Measurements from ENCODE around the gene BBC3. TPM values are rescaled to one million over a fixed set of nuclear protein-coding genes. Genes with fewer than 3 reads are reported as not detected.

BBC3 gene
- total RNA-seq, 1 donor from 2014 or later = 4.7 TPM

DNA sequence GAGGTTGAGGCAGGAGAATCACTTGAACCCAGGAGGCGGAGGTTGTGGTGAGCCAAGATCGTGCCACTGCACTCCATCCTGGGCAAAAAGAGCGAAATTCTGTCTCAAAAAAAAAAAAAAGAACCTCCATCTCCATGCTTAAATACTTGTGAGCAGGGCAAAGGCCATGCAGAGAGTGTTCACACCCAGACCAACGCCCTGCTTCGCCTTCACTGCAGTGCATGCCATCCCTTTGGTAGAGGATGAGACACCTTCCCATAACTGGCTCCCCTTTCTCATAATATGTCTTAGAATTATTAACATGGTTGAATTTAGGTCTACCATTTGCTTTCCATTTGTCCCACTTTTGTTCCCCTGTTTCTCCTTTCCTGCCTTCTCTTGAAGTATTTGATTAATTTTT is 15.4 kb downstream of the BBC3 start:
- intact Hi-C loops (cut with DNase I) = no loop called here
- Histone ChIP-seq H3K4me1 (peaks cover 5% of the 10 kb centered on the region), H3K9me3 (no peaks in the 10 kb centered on the region), H3K4me3 (no peak overlapping the region), H3K27ac (no peak overlapping the region), H3K27me3 (no peaks in the 10 kb centered on the region), H3K36me3 (peaks cover 0 to 2% of the 10 kb centered on the region in 2 donors)
- TF ChIP-seq, protein P1, sequence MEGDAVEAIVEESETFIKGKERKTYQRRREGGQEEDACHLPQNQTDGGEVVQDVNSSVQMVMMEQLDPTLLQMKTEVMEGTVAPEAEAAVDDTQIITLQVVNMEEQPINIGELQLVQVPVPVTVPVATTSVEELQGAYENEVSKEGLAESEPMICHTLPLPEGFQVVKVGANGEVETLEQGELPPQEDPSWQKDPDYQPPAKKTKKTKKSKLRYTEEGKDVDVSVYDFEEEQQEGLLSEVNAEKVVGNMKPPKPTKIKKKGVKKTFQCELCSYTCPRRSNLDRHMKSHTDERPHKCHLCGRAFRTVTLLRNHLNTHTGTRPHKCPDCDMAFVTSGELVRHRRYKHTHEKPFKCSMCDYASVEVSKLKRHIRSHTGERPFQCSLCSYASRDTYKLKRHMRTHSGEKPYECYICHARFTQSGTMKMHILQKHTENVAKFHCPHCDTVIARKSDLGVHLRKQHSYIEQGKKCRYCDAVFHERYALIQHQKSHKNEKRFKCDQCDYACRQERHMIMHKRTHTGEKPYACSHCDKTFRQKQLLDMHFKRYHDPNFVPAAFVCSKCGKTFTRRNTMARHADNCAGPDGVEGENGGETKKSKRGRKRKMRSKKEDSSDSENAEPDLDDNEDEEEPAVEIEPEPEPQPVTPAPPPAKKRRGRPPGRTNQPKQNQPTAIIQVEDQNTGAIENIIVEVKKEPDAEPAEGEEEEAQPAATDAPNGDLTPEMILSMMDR (IDR thresholded peaks at IDR 0.05) = no peak
- TF ChIP-seq POLR2A (IDR thresholded peaks at IDR 0.05) = no peak
- TF ChIP-seq POLR2AphosphoS5 (IDR thresholded peaks at IDR 0.05; ENCODE audit: insufficient read depth in 1 of 2, low read depth in 1 of 2) = no peak
- DNase-seq (ENCODE audit: extremely low spot score in 2 of 2) = no peak

DNA sequence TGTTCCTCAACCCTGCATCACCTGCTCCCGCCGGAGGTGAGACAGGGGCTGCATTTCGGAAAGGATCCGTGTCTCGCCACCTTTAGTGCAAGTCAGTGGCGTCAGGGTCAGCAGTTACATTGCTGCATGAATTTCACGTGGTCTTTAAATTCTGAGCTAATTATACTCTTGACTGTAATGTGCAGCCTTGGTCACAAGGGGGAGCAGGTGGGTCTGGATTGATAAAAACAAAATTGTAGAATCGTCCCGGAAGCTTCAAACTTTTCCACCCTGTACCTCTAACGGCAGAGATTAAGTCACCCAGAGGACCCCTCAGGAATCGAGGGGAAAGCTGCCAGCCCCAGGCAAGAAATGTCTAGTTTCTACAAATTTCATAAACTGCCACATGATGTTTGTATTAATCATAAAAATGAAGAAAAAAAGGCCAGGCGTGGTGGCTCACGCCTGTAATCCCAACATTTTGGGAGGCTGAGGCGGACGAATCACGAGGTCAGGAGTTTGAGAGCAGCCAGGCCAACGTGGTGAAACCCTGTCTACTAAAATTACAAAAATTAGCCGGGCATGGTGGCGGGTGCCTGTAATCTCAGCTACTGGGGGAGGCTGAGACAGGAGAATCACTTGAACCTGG is 20.2 kb downstream of the BBC3 start:
- peaks cover 0 to 13% of the 10 kb centered on the region in 2 donors for H3K36me3 ChIP-seq
- no peaks in the 10 kb centered on the region for H3K9me3 ChIP-seq
- peak overlapping the region; percentile 74 for H3K27ac ChIP-seq
- no peaks in the 10 kb centered on the region for H3K27me3 ChIP-seq
- H3K4me1 ChIP-seq = peaks cover 10% of the 10 kb centered on the region
- TF ChIP-seq POLR2AphosphoS5 (IDR thresholded peaks at IDR 0.05; ENCODE audit: insufficient read depth in 1 of 2, low read depth in 1 of 2) (peak in 1 of 2 donors; percentile 72), POLR2A (IDR thresholded peaks at IDR 0.05) (no peak)
- TF ChIP-seq, protein P1 (IDR thresholded peaks at IDR 0.05) = peak; percentile 59 to 90 (median 87)
- no peak overlapping the region for H3K4me3 ChIP-seq
- DNase-seq (ENCODE audit: extremely low spot score in 2 of 2) = no peak
- intact Hi-C loops (cut with DNase I) = no loop called here

DNA sequence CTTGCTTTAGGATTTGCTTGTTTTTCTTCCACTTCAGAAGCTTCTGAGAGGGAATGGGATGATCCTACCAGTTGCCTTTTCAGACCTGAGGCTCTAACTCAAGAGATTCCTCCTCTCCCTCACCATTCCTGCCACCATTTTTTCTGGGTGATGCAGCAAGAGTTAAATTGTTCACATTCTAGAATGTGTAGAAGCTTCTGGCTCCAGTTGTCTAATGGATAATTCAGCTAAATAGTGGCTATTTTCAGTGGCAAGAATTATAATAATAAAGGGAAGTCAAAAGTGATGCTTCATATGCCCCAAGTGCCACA is 20.9 kb downstream of the BBC3 start:
- H3K4me1 ChIP-seq = peaks cover 10% of the 10 kb centered on the region
- no peak overlapping the region for H3K4me3 ChIP-seq
- no peaks in the 10 kb centered on the region for H3K27me3 ChIP-seq
- TF ChIP-seq POLR2AphosphoS5 (IDR thresholded peaks at IDR 0.05; ENCODE audit: insufficient read depth in 1 of 2, low read depth in 1 of 2) = no peak
- TF ChIP-seq POLR2A (IDR thresholded peaks at IDR 0.05) = no peak
- TF ChIP-seq, protein P1 (IDR thresholded peaks at IDR 0.05) = no peak
- DNase-seq (ENCODE audit: extremely low spot score in 2 of 2) = no peak
- peaks cover 0 to 13% of the 10 kb centered on the region in 2 donors for H3K36me3 ChIP-seq
- peak overlapping the region; percentile 74 for H3K27ac ChIP-seq
- intact Hi-C loops (cut with DNase I) = no loop called here
- no peaks in the 10 kb centered on the region for H3K9me3 ChIP-seq

DNA sequence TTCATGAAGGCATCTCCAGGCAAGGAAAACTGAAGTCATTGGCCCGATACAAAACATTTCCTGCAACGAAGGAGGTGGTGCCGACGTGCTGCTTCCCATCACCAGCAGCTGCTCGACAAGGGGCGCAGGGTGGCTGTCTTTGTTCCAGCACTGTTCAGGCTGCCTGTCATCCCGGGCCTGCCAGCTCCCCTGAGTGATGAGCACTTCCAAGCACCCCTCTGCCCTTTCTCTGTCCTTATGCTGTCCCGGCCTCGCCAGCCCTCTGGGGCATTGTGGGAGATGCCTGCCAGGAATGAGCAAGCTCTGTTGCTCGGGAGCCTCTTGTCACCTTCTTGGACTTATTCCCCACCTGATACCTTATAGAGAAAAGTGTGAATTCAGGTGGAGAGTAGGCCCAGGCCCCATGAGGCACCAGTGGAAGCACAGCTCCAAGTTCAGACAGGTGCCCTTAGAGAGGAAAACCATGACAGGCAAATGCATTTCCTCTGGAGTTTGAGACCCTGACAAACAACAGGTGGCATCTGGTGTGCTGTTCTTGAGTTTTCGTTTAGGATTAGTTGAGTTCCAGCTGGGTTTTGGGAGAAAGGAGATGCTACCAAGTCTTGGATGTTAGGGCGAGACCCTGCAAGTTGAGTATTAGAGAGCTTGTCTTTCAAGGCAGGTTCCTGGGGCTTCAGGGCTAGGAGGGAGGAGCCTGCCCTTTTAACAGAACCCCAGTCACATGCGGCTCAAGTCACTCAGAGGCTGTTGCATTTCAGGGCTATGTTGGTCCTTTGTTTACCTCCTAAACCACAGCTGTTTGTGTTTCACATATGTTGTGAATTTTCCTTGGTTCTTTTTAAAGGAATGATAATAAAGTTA is 21.4 kb downstream of the BBC3 start:
- DNase-seq (ENCODE audit: extremely low spot score in 2 of 2) = no peak
- Histone ChIP-seq H3K9me3 (no peaks in the 10 kb centered on the region), H3K36me3 (peaks cover 0 to 13% of the 10 kb centered on the region in 2 donors), H3K4me3 (no peak overlapping the region), H3K27ac (peak overlapping the region; percentile 74), H3K27me3 (no peaks in the 10 kb centered on the region), H3K4me1 (peaks cover 10% of the 10 kb centered on the region)
- TF ChIP-seq POLR2AphosphoS5 (IDR thresholded peaks at IDR 0.05; ENCODE audit: insufficient read depth in 1 of 2, low read depth in 1 of 2) (no peak), POLR2A (IDR thresholded peaks at IDR 0.05) (no peak)
- TF ChIP-seq, protein P1 (IDR thresholded peaks at IDR 0.05) = no peak
- intact Hi-C loops (cut with DNase I) = loop anchor here (5.0 kb wide), 1 partner anchor 33 kb away; no protein-coding TSS in a partner anchor

DNA sequence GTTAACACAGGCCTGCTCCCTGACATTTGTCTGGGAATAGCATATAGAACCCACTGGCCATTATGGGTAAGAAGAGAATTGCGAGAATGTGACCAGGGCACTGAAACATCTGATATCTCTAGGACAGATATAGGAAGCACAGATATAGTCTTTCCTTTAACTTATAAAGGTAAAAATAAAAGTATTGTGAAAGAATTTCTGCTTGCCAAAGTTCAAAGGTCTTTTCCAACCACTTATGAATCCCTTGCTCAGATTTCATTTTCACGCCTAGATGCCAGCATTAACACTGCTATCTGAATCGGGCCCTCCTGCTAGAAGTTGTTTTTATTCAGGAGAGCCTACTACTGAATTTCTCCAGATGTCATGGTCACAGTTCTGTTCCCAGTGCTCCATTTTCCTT is 27.7 kb downstream of the BBC3 start:
- TF ChIP-seq, protein P1 (IDR thresholded peaks at IDR 0.05) = no peak
- TF ChIP-seq POLR2AphosphoS5 (IDR thresholded peaks at IDR 0.05; ENCODE audit: insufficient read depth in 1 of 2, low read depth in 1 of 2) (no peak), POLR2A (IDR thresholded peaks at IDR 0.05) (no peak)
- H3K4me3 ChIP-seq = no peak overlapping the region
- peaks cover 0 to 14% of the 10 kb centered on the region in 2 donors for H3K36me3 ChIP-seq
- H3K27me3 ChIP-seq = no peaks in the 10 kb centered on the region
- no peak for DNase-seq (ENCODE audit: extremely low spot score in 2 of 2)
- no peaks in the 10 kb centered on the region for H3K4me1 ChIP-seq
- no peaks in the 10 kb centered on the region for H3K9me3 ChIP-seq
- intact Hi-C loops (cut with DNase I) = no loop called here
- H3K27ac ChIP-seq = no peak overlapping the region

All from vagina (tissue), 2 donors.